LNCaP clone FGC (cell line): ENCODE data around the gene NME7.
"Not testable (repeated sequence)": the region's sequence is repeated elsewhere in the genome, so short reads cannot be mapped to it uniquely, and the experiment has no call there.

Source experiments
- DNase-seq: peaks from one replicate; pipeline ENCODE4 v3.0.0-alpha.2; 2011; ENCODE audit warnings: low read depth
- H3K4me3 ChIP-seq: 2 replicates; pipeline ENCODE4 v1.5.1; 2011; ENCODE audit warnings: mild to moderate bottlenecking, low read depth, low read length, control low read depth
- CTCF ChIP-seq: IDR thresholded peaks from 2 replicates; pipeline ENCODE4 v1.5.1; 2012; ENCODE audit warnings: mild to moderate bottlenecking; ENCODE audit not compliant: control insufficient read depth, insufficient read depth; ENCODE audit errors: extremely low read depth

The NME7 gene

DNA sequence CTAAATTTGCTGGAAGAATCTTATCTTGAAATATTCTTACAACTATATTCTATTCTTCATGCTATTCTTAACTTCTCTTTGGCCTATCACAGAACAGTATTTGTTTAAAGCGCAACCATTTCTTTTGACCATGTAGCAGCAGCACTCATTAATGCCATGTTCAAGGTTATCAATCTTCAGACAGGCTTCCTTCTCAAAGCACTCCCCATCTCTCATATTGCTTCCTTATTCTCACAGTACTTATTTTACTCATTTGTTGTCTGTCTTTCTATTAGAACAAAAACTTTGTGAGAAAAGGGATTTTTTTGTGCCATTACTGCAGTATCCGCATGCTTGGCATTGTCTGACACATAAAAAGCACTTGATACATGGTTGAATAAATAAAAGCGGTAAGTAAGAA is 171.4 kb downstream of the NME7 start:
- no peak for DNase-seq
- TF ChIP-seq CTCF, result no peak

GRCh38 chr1:169193191-169193850 is 174.3 kb downstream of the NME7 start:
- H3K4me3 ChIP-seq, result no peak overlapping the region
- DNase-seq, result no peak
- no peak for TF ChIP-seq CTCF

More for the DNA sequence above, 171.4 kb downstream of the NME7 start:
- H3K4me3 ChIP-seq, result no peak overlapping the region

GRCh38 chr1:169186106-169186505 is 181.5 kb downstream of the NME7 start:
- DNase-seq, result no peak
- TF ChIP-seq CTCF, result no peak
- no peak overlapping the region for H3K4me3 ChIP-seq

GRCh38 chr1:169184812-169185211 is 182.8 kb downstream of the NME7 start:
- no peak for TF ChIP-seq CTCF
- no peak for DNase-seq
- H3K4me3 ChIP-seq, result no peak overlapping the region

- DNase-seq, result no peak
- no peak for TF ChIP-seq CTCF
- no peak overlapping the region for H3K4me3 ChIP-seq
Observed at GRCh38 chr1:169180174-169180573, 187.4 kb downstream of the NME7 start.

DNA sequence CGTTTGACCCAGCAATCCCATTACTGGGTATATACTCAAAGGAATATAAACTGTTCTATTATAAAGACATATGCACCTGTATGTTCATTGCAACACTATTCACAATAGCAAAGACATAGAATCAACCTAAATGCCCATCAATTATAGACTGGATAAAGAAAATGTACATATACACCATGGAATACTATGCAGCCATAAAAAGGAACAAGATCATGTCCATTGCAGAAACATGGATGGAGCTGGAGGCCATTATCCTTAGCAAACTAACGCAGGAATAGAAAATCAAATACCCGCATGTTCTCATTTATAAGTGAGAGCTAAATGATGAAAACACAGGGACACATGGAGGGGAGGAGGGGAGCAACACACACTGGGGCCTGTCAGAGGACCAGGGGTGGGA is 188.2 kb downstream of the NME7 start:
- not testable (repeated sequence) for DNase-seq, H3K4me3 ChIP-seq

- no peak overlapping the region for H3K4me3 ChIP-seq
- no peak for DNase-seq
- no peak for TF ChIP-seq CTCF
Observed at GRCh38 chr1:169175461-169175860, 192.1 kb downstream of the NME7 start.
